Stimulated activated CD4-positive, alpha-beta T cell treated with anti-CD3 and anti-CD28 coated beads, Interleukin-1b, Interleukin-23, amount 100 ng/mL, for 1 hour (primary cell): ENCODE measurements around the gene KLHDC3.
"Not testable (repeated sequence)": the region's sequence is repeated elsewhere in the genome, so short reads cannot be mapped to it uniquely, and the experiment has no call there.

Experiments
- DNase-seq, 2 donors: peaks; one replicate each; pipeline ENCODE4 v3.0.0-alpha.2; 2020; ENCODE audit warnings: low read depth in 2 of 2

KLHDC3 gene

DNA sequence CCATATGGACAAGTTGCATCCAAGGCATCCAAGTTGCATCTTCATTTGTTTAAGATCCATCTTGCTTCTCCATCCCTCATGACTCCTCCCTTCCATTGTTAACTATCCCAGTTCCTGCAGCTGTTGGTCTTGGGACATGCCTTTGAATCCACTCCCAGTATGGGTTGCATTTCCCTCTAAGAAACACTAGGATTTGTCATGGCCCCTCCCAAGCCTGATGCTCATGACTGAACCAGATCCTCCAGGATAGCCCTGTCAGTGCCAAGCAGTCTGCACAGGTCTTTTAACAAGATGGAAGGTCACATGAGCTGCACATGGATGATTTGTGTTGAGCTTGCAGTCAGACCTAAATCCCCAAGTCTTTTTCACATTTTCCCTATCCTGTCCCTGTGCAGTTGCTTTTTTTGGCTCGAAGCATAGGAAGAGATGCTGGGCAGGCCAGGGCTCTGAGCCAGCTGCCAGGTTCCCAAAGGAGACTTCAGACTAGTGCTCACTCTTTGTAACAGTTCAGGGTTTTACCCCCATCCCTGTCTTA lies 25.5 kb upstream of the KLHDC3 start:
- no peak for DNase-seq

GRCh38 chr6:42989923-42990322 lies 24.1 kb upstream of the KLHDC3 start:
- DNase-seq, result no peak

DNA sequence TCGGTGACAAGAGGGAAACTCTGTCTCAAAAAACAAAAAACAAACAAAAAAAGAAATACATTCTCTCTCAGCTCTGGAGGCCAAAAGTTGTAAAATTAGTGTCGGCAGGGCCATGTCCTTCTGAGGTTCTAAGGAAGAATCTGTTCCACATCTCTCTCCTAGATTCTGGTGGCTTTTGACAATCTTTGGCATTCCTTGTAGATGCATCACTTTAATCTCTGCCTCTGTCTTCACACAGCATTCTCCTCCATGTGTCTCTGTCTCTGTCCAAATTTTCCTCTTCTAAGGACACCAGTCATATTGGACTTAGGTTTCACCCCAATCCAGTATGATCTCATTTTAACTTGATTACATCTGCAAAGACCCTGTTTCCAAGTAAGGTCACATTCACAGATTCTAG lies 20.6 kb upstream of the KLHDC3 start:
- no peak for DNase-seq

DNA sequence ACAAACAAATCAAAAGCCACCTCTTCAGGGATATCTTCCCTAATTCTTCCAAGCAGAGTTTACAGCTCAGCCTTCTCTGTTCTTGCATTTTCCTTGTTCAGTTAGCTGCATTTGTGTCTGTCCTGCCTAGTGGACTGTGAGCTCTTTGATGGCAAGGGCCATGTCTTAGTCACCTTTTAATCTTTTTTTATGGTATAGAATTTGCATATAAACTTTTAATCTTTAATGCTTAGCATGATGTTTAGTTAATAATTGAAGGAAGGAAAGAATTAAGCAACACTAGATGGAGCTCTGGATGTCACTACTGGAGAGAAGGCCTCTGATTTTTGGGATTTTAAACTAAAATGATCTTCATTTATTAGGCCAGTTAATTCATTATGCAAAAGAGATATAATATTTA lies 17.5 kb upstream of the KLHDC3 start:
- no peak for DNase-seq

GRCh38 chr6:42998205-42998604 lies 15.8 kb upstream of the KLHDC3 start:
- DNase-seq, result not testable (repeated sequence)

- no peak for DNase-seq
Observed at GRCh38 chr6:43001843-43002242, 12.2 kb upstream of the KLHDC3 start.

- no peak for DNase-seq
Observed at GRCh38 chr6:43005844-43006243, 8.2 kb upstream of the KLHDC3 start.

GRCh38 chr6:43006251-43006650 lies 7.8 kb upstream of the KLHDC3 start:
- no peak for DNase-seq

DNA sequence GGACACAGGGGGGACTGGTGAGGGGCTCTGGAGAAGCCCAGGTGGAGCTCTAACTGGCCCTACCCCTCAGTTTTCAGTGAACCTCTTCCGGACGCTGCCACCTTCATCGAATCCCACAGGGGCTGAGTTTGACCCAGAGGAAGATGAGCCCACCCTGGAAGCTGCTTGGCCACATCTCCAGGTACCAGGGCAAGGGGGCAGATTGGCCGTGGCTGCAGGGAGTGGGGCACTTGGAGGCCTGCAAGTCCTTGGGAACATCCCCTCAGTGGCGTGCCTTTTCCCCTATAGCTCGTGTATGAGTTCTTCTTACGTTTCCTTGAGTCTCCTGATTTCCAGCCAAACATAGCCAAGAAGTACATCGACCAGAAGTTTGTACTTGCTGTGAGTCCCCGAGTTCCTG lies 6.9 kb upstream of the KLHDC3 start:
- DNase-seq, result no peak

- no peak for DNase-seq
Observed at GRCh38 chr6:43009124-43009523, 4.9 kb upstream of the KLHDC3 start.

DNA sequence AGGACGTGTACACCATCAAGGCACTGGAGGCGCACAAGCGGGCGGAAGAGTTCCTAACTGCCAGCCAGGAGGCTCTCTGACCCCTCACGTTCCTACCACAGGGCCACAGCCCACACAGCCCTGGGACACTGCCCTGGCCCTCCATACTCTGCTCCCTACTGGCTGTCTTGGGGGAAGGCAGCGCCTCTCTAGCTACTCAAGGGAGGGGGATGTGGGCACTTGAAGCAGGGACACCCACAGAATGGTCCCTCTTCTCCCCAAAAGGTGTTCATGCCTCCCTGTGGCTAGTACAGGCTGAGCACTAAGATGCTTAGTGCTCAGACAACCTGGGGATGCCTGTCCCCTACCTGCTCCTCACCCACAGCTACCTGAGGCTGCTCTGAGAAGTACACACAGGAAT lies 2.8 kb upstream of the KLHDC3 start:
- DNase-seq, result no peak

DNA sequence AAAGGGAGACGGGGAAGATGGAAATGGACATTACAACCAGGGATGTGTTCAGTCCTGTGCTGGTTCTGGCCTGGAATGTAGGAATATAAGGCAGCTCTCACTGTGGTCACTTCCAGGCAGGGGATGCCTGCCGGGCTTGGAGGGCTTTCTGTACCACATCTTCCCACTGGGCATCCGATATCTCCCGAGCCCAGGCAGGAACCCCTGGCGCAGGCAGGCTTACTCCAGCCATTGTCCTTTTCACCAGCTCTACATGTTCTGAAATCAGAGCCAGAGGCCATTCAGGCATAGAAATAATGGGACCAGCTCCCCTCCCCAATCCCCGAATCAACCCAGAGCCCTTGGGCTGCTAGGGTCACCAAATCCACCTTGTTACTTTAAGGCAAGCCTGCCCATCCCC lies 1.7 kb upstream of the KLHDC3 start:
- no peak for DNase-seq

GRCh38 chr6:43013097-43013842 lies 779 bp upstream of the KLHDC3 start:
- DNase-seq, result no peak

DNA sequence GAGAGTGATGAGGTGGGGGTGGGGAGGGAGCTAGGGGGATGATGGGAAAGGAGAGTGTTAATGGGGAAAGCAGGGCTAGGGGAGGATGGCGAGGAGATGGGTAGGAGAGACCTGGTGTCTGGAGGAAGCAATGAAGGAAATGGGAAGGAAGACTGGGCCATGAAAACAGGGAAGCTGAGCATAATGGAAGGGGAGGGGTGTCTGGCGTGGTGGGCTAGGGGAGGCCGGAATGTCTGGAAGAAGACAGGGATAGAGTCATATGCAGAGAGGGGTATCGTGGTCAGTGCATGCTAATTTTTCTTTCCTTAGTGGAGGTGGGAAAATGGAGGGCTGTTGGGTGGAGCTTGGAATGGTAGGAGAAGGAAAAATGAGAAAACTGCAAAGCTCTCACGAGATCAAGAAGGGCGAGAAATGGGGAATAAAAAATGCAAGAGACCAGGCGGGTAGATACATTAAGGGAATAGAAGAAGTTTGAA lies 423 bp downstream of the KLHDC3 start:
- DNase-seq, result no peak

DNA sequence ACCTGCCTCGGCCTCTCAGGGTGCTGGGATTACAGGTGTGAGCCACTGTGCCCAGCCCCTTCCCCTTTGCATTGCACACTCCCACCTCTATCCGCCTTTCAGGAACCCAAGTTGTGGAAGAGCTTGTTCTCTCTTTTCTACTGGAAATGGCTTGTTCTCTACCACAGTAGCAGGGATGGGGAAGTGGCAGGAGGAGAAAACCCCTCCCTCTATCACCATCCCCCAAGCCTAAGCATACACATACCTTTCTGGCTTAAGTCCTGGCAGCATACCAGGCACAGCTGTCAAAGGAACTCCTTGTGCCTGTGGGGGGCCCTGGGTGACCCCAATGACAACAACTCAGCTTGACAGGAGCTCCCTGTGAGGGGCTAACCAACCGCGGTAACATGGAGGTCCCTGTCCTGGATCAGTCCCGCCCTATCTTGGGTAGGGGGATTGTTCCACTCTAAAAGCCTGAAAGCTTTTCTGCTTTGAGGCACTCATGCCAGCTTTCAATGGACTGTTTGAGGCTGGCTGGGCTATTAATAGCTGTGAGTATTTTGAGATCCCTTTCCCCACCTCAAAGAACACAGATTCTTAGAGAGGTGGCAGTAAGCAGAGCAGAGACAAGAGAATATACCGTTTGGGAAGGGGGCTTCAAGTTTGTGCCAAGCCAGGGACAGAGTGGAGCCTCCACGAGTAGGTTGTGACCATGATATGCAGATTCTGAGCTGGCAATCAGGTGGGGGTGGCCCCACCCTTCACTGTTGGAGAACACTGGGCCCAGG lies 2.3 kb downstream of the KLHDC3 start:
- DNase-seq, result no peak

DNA sequence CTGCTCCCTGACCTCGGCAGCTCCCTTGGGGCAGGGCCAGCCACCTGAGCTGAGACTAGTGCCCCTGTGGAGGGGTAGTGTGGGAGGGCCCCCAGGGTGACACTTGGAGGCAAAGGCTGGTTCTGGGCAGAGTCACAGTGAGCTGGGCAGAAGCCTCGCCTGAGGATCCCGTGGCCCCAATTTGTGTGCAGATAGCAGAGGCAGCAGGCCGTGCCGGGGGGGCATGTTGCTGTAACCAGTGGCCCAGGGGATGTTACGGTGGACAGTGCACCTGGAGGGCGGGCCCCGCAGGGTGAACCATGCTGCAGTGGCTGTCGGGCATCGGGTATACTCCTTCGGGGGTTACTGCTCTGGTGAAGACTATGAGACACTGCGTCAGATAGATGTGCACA lies 2.9 kb downstream of the KLHDC3 start:
- DNase-seq, result no peak

- DNase-seq, result no peak
Observed at GRCh38 chr6:43019152-43019551, 5.1 kb downstream of the KLHDC3 start.

DNA sequence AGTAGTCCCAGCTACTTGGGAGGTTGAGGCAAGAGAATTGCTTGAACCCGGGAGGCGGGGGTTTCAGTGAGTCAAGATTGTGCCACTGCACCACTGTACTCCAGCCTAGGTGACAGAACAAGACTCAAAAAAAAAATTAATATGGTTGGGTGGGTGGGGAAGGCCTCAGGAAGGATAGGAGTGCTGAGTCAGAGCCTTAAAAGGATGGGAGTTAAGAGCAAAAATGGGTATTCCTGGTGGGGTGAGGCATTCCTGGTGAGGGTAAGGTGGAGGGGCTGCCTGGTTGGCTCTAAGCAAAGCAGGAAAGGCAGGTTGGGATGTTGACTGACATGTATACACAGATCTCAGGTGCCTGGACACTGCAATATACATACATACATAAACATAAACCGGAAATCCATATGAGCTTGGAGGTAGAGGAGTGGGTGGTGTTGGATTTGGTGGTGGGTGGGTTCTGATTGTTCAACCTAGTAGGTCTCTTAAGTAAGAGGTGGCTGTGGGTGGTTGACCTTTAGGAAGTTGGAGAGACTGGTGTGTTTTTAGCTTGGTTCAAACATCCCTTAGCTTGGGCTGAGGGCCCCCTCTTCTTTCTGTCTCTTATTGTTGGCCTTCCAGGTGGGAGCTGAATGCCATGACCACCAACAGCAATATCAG lies 6.1 kb downstream of the KLHDC3 start:
- DNase-seq, result no peak

- DNase-seq, result no peak
Observed at GRCh38 chr6:43020847-43021246, 6.8 kb downstream of the KLHDC3 start.

GRCh38 chr6:43021270-43022047 lies 7.4 kb downstream of the KLHDC3 start, which contains the start of gene RRP36:
TSS of gene RRP36 (plus strand) at chr6:43021623. CDS start at chr6:43021655, 32 bp downstream.
- DNase-seq, result peak; percentile 29 to 54

DNA sequence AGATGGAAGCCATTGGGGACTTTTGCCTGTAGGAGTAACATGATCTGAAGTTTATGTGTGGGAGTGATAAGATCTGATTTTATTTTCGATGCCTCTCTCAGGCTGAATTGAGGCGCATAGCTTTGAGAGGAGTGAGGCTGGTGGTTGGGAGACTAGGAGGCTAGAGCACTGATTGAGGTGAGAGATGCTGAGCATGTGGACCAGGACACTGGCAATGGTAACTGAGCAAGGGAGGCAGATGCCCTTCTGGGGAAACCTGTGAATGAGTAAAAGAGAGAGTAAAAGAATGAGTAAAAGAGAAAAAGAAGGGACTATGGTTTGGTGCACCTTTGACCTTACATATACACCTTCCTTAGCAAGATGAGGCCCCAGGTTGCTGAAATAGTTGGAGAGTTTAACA lies 10.4 kb downstream of the KLHDC3 start:
- DNase-seq, result no peak

- DNase-seq, result no peak
Observed at GRCh38 chr6:43026365-43026764, 12.3 kb downstream of the KLHDC3 start.
